ENCODE results near the gene CCNYL1.

Gene CCNYL1

GRCh38 chr2:207710814-207711740, at the start of gene CCNYL1:
TSS of gene CCNYL1 (plus strand) at chr2:207711640. CDS start at chr2:207711897, 257 bp downstream.
- TF ChIP-seq CTCF (conservative IDR thresholded peaks at IDR 0.05; ENCODE audit: control insufficient read depth, insufficient read depth, low read depth, low read length) = no peak
- H3K4me3 ChIP-seq (ENCODE audit: control insufficient read depth, low read depth, low read length) = peak within 1 kb of the TSS; percentile 84
- peak; percentile 99 for DNase-seq (ENCODE audit: low read depth)

DNA sequence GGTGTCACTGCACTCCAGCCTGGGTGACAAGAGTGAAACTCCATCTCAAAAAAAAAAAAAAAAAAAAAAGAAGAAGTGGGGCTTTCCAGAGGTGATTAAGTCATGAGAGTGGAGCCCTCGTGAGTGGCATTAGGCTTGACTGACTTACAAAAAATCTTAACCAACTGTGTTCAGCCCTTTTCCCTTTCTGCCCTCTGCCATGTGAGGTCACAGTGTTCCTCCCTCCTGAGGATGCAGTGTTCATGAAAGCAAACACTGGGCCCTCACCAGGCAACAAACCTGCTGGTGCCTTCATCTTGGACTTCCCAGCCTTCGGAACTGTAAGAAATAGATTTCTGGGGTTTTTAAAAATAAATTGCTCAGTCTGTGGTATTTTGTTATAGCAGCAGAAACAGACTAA, 49.2 kb upstream of the CCNYL1 start:
- no peak for DNase-seq (ENCODE audit: low read depth)
- H3K4me3 ChIP-seq (ENCODE audit: control insufficient read depth, low read depth, low read length) = no peak overlapping the region
- TF ChIP-seq CTCF (conservative IDR thresholded peaks at IDR 0.05; ENCODE audit: control insufficient read depth, insufficient read depth, low read depth, low read length) = no peak

DNA sequence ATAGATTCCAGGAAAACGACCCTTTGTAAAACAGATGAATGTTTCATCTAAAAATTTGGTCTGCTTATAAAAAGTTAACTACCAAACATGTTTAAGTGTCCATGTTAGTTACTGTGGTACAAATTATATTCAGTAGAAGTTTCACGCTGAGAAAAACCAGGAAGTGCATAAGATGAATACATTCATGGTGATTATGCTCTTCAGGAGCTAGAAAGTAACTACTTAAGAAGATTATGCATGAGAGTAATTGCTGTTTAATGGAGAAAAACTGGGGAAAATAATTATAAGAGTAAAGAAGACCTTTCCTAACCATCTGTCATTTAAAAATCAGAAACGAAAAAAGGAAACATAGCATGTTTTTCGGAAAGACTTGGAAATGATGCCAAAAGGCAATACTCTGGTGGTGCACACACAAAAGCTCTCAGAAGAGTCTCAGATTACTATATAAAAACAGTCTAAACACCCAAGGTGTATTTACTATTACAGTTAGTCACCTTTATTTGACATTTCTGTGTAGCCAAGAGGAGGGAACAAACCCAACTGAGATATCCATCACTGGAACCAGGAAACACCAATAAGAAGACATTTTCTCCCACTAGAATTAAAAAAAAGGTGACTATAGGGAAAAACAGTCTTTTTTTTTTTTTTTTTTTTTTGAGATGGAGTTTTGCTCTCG, 47.4 kb upstream of the CCNYL1 start:
- TF ChIP-seq CTCF (conservative IDR thresholded peaks at IDR 0.05; ENCODE audit: control insufficient read depth, insufficient read depth, low read depth, low read length) = no peak
- no peak overlapping the region for H3K4me3 ChIP-seq (ENCODE audit: control insufficient read depth, low read depth, low read length)
- no peak for DNase-seq (ENCODE audit: low read depth)

DNA sequence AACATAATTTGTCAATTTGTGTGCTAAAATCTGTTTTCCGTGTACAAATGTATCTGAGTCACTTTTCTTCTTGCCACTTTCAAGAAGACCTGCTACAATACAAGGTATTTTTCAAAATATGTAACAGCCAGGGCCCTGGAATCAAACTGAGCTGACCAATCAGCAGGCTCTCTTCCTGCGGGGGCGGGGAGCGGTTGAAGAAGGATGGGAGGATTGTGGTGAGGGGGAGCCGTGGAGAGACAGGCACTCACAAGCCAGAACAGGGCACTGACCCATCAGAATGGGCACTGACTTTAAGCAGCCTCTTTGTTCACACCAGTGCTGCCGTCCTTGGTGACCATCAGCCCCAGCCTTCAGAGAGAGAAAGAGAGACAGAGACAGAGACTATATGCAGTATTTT, 40.6 kb upstream of the CCNYL1 start:
- no peak overlapping the region for H3K4me3 ChIP-seq (ENCODE audit: control insufficient read depth, low read depth, low read length)
- DNase-seq (ENCODE audit: low read depth) = no peak
- no peak for TF ChIP-seq CTCF (conservative IDR thresholded peaks at IDR 0.05; ENCODE audit: control insufficient read depth, insufficient read depth, low read depth, low read length)

DNA sequence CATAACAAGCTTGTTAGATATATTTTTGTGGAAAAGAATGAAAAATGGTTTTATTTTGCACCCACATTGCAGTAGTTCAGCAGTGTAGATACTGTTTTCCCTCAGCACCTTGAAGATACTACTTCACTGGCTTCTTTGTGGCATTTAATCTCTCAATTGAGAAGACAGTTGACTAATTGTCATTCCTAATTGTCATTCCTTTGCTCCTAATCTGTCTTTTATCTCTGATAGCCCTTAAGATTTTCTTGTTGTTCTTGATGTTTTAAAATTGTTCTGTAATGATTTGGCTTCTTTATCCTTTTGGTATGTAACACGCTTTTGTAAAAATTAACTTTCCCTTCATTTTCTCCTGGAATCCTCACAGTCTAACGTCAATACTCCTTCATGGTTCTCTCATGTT, 38.0 kb upstream of the CCNYL1 start:
- no peak for TF ChIP-seq CTCF (conservative IDR thresholded peaks at IDR 0.05; ENCODE audit: control insufficient read depth, insufficient read depth, low read depth, low read length)
- no peak overlapping the region for H3K4me3 ChIP-seq (ENCODE audit: control insufficient read depth, low read depth, low read length)

DNA sequence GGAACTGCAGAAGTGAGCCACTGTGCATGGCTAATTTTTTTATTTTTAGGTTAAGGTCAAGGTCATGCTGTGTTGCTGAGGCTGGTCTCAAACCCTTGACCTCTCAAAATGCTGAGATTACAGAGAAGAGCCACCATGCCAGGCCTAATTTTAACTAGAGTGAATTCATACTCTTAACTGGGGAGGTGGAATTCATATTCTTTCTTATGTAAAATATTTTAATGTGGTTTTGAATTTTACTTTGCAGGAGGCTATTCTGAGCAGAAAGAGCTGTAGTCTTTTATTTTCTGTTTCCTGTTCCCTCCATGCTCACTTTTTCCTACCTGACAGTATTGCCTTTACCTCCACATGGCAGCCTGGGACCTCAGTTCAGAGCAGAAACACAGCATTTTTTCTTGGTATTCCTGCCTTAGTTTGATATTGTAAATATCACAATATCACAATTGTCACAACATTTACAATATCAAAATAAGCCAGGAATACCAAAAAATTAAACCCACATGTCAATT, 37.1 kb upstream of the CCNYL1 start:
- no peak for TF ChIP-seq CTCF (conservative IDR thresholded peaks at IDR 0.05; ENCODE audit: control insufficient read depth, insufficient read depth, low read depth, low read length)
- H3K4me3 ChIP-seq (ENCODE audit: control insufficient read depth, low read depth, low read length) = no peak overlapping the region
- DNase-seq (ENCODE audit: low read depth) = no peak

More for the DNA sequence above, 38.0 kb upstream of the CCNYL1 start:
- DNase-seq (ENCODE audit: low read depth) = no peak
